Measurements from ENCODE around the gene SYTL4.

The SYTL4 gene

GRCh38 chrX:100695991-100696390, 35.9 kb downstream of the SYTL4 start:
- Histone ChIP-seq H3K9me3 (replicated peaks in 1 of 2; ENCODE audit: control insufficient read depth in 2 of 2, insufficient read depth in 1 of 2, low read depth in 1 of 2, low read length in 2 of 2) (no peaks in the 10 kb centered on the region), H3K9ac (ENCODE audit: low read depth, low read length, poor library complexity) (no peak overlapping the region), H2AFZ (ENCODE audit: low read length) (no peak overlapping the region), H2AK5ac (ENCODE audit: low read depth, low read length) (no peak overlapping the region), H4K91ac (ENCODE audit: low read depth, low read length, poor library complexity) (no peak overlapping the region), H3K18ac (ENCODE audit: low read length) (no peak overlapping the region), H2BK12ac (ENCODE audit: low read length) (no peak overlapping the region), H3K4ac (ENCODE audit: low read length) (no peak overlapping the region), H2BK120ac (ENCODE audit: low read depth, low read length) (no peak overlapping the region), H3K79me1 (ENCODE audit: low read depth, low read length) (no peaks in the 10 kb centered on the region), H2BK15ac (ENCODE audit: low read length) (no peak overlapping the region), H2BK5ac (ENCODE audit: low read length) (no peak overlapping the region), H3K4me3 (ENCODE audit: low read length in 2 of 2) (no peak overlapping the region), H3K36me3 (replicated peaks in 1 of 2; ENCODE audit: control insufficient read depth in 2 of 2, insufficient read depth in 2 of 2, low read length in 2 of 2) (no peaks in the 10 kb centered on the region), H3K27ac (replicated peaks; ENCODE audit: low read length) (no peak overlapping the region), H3K14ac (ENCODE audit: low read length) (no peak overlapping the region), H3K4me1 (ENCODE audit: control insufficient read depth in 2 of 2, insufficient read depth in 1 of 2, low read depth in 1 of 2, low read length in 2 of 2) (no peaks in the 10 kb centered on the region), H4K8ac (ENCODE audit: low read depth, low read length) (no peak overlapping the region), H3K23ac (ENCODE audit: low read depth, low read length, poor library complexity) (no peak overlapping the region), H3K4me2 (ENCODE audit: insufficient read depth, low read length, poor library complexity, severe bottlenecking) (no peak overlapping the region), H3K27me3 (ENCODE audit: control insufficient read depth in 3 of 3, insufficient read depth in 3 of 3, low read depth in 1 of 3, low read length in 3 of 3) (peaks cover 0 to 5% (median 0%) of the 10 kb centered on the region in 3 experiments)
- DNase-seq (ENCODE audit: low spot score) = no peak
- no CpG with 5 or more reads among the region's 4 CpGs for WGBS, 2 donors (ENCODE audit: extremely low coverage in 2 of 2, insufficient read length in 2 of 2, insufficient replicate concordance in 1 of 2)

GRCh38 chrX:100695302-100695701, 36.6 kb downstream of the SYTL4 start:
- Histone ChIP-seq H3K4ac (ENCODE audit: low read length) (no peak overlapping the region), H3K23ac (ENCODE audit: low read depth, low read length, poor library complexity) (no peak overlapping the region), H2AK5ac (ENCODE audit: low read depth, low read length) (no peak overlapping the region), H2BK5ac (ENCODE audit: low read length) (no peak overlapping the region), H3K36me3 (replicated peaks in 1 of 2; ENCODE audit: control insufficient read depth in 2 of 2, insufficient read depth in 2 of 2, low read length in 2 of 2) (no peaks in the 10 kb centered on the region), H4K91ac (ENCODE audit: low read depth, low read length, poor library complexity) (no peak overlapping the region), H3K4me3 (ENCODE audit: low read length in 2 of 2) (no peak overlapping the region), H3K9me3 (replicated peaks in 1 of 2; ENCODE audit: control insufficient read depth in 2 of 2, insufficient read depth in 1 of 2, low read depth in 1 of 2, low read length in 2 of 2) (no peaks in the 10 kb centered on the region), H3K9ac (ENCODE audit: low read depth, low read length, poor library complexity) (no peak overlapping the region), H3K79me1 (ENCODE audit: low read depth, low read length) (no peaks in the 10 kb centered on the region), H3K27me3 (ENCODE audit: control insufficient read depth in 3 of 3, insufficient read depth in 3 of 3, low read depth in 1 of 3, low read length in 3 of 3) (peaks cover 0 to 5% (median 0%) of the 10 kb centered on the region in 3 experiments), H3K27ac (replicated peaks; ENCODE audit: low read length) (no peak overlapping the region), H3K4me1 (ENCODE audit: control insufficient read depth in 2 of 2, insufficient read depth in 1 of 2, low read depth in 1 of 2, low read length in 2 of 2) (no peaks in the 10 kb centered on the region), H2AFZ (ENCODE audit: low read length) (no peak overlapping the region), H2BK15ac (ENCODE audit: low read length) (no peak overlapping the region), H2BK12ac (ENCODE audit: low read length) (no peak overlapping the region), H3K4me2 (ENCODE audit: insufficient read depth, low read length, poor library complexity, severe bottlenecking) (no peak overlapping the region), H2BK120ac (ENCODE audit: low read depth, low read length) (no peak overlapping the region), H3K14ac (ENCODE audit: low read length) (no peak overlapping the region), H3K18ac (ENCODE audit: low read length) (no peak overlapping the region), H4K8ac (ENCODE audit: low read depth, low read length) (no peak overlapping the region)
- DNase-seq (ENCODE audit: low spot score) = no peak
- WGBS, 2 donors (ENCODE audit: extremely low coverage in 2 of 2, insufficient read length in 2 of 2, insufficient replicate concordance in 1 of 2) = no CpG with 5 or more reads among the region's 2 CpGs

GRCh38 chrX:100687546-100687945, 44.4 kb downstream of the SYTL4 start:
- no peak overlapping the region for H2BK5ac ChIP-seq (ENCODE audit: low read length)
- no peak overlapping the region for H4K91ac ChIP-seq (ENCODE audit: low read depth, low read length, poor library complexity)
- H4K8ac ChIP-seq (ENCODE audit: low read depth, low read length) = no peak overlapping the region
- WGBS, 2 donors (ENCODE audit: extremely low coverage in 2 of 2, insufficient read length in 2 of 2, insufficient replicate concordance in 1 of 2) = no CpG with 5 or more reads among the region's 2 CpGs
- H3K23ac ChIP-seq (ENCODE audit: low read depth, low read length, poor library complexity) = no peak overlapping the region
- H3K4me3 ChIP-seq (ENCODE audit: low read length in 2 of 2) = no peak overlapping the region
- H3K4me1 ChIP-seq (ENCODE audit: control insufficient read depth in 2 of 2, insufficient read depth in 1 of 2, low read depth in 1 of 2, low read length in 2 of 2) = no peaks in the 10 kb centered on the region
- H3K9ac ChIP-seq (ENCODE audit: low read depth, low read length, poor library complexity) = no peak overlapping the region
- H2BK120ac ChIP-seq (ENCODE audit: low read depth, low read length) = no peak overlapping the region
- no peak overlapping the region for H3K4me2 ChIP-seq (ENCODE audit: insufficient read depth, low read length, poor library complexity, severe bottlenecking)
- peaks cover 0 to 4% (median 0%) of the 10 kb centered on the region in 3 experiments for H3K27me3 ChIP-seq (ENCODE audit: control insufficient read depth in 3 of 3, insufficient read depth in 3 of 3, low read depth in 1 of 3, low read length in 3 of 3)
- H2BK12ac ChIP-seq (ENCODE audit: low read length) = no peak overlapping the region
- H3K4ac ChIP-seq (ENCODE audit: low read length) = no peak overlapping the region
- H2BK15ac ChIP-seq (ENCODE audit: low read length) = no peak overlapping the region
- H3K9me3 ChIP-seq (replicated peaks in 1 of 2; ENCODE audit: control insufficient read depth in 2 of 2, insufficient read depth in 1 of 2, low read depth in 1 of 2, low read length in 2 of 2) = no peaks in the 10 kb centered on the region
- H3K27ac ChIP-seq (replicated peaks; ENCODE audit: low read length) = no peak overlapping the region
- H2AFZ ChIP-seq (ENCODE audit: low read length) = no peak overlapping the region
- H3K79me1 ChIP-seq (ENCODE audit: low read depth, low read length) = no peaks in the 10 kb centered on the region
- H3K36me3 ChIP-seq (replicated peaks in 1 of 2; ENCODE audit: control insufficient read depth in 2 of 2, insufficient read depth in 2 of 2, low read length in 2 of 2) = no peaks in the 10 kb centered on the region
- DNase-seq (ENCODE audit: low spot score) = no peak
- no peak overlapping the region for H3K14ac ChIP-seq (ENCODE audit: low read length)
- H2AK5ac ChIP-seq (ENCODE audit: low read depth, low read length) = no peak overlapping the region
- H3K18ac ChIP-seq (ENCODE audit: low read length) = no peak overlapping the region

- Histone ChIP-seq H2AK5ac (ENCODE audit: low read depth, low read length) (no peak overlapping the region), H3K4ac (ENCODE audit: low read length) (no peak overlapping the region), H3K79me1 (ENCODE audit: low read depth, low read length) (no peaks in the 10 kb centered on the region), H3K9ac (ENCODE audit: low read depth, low read length, poor library complexity) (no peak overlapping the region), H2BK15ac (ENCODE audit: low read length) (no peak overlapping the region), H3K14ac (ENCODE audit: low read length) (no peak overlapping the region), H3K4me2 (ENCODE audit: insufficient read depth, low read length, poor library complexity, severe bottlenecking) (no peak overlapping the region), H2BK120ac (ENCODE audit: low read depth, low read length) (no peak overlapping the region), H2BK12ac (ENCODE audit: low read length) (no peak overlapping the region), H3K4me1 (ENCODE audit: control insufficient read depth in 2 of 2, insufficient read depth in 1 of 2, low read depth in 1 of 2, low read length in 2 of 2) (no peaks in the 10 kb centered on the region), H3K27me3 (ENCODE audit: control insufficient read depth in 3 of 3, insufficient read depth in 3 of 3, low read depth in 1 of 3, low read length in 3 of 3) (no peaks in the 10 kb centered on the region), H3K18ac (ENCODE audit: low read length) (no peak overlapping the region), H2BK5ac (ENCODE audit: low read length) (no peak overlapping the region), H3K27ac (replicated peaks; ENCODE audit: low read length) (no peak overlapping the region), H2AFZ (ENCODE audit: low read length) (no peak overlapping the region), H4K8ac (ENCODE audit: low read depth, low read length) (no peak overlapping the region), H3K36me3 (replicated peaks in 1 of 2; ENCODE audit: control insufficient read depth in 2 of 2, insufficient read depth in 2 of 2, low read length in 2 of 2) (no peaks in the 10 kb centered on the region), H3K4me3 (ENCODE audit: low read length in 2 of 2) (no peak overlapping the region), H4K91ac (ENCODE audit: low read depth, low read length, poor library complexity) (no peak overlapping the region), H3K23ac (ENCODE audit: low read depth, low read length, poor library complexity) (no peak overlapping the region), H3K9me3 (replicated peaks in 1 of 2; ENCODE audit: control insufficient read depth in 2 of 2, insufficient read depth in 1 of 2, low read depth in 1 of 2, low read length in 2 of 2) (no peaks in the 10 kb centered on the region)
- WGBS, 2 donors (ENCODE audit: extremely low coverage in 2 of 2, insufficient read length in 2 of 2, insufficient replicate concordance in 1 of 2) = no CpG with 5 or more reads among the region's 6 CpGs
- no peak for DNase-seq (ENCODE audit: low spot score)
These were observed 44.8 kb downstream of the SYTL4 start for GRCh38 chrX:100687128-100687527.

All from neuronal stem cell (in vitro differentiated cells).